OCI-LY7 (cell line): ENCODE data around the gene PPP1R37. TPM values are rescaled to one million over a fixed set of nuclear protein-coding genes. Genes with fewer than 3 reads are reported as not detected.
"Not testable (repeated sequence)": the region's sequence is repeated elsewhere in the genome, so short reads cannot be mapped to it uniquely, and the experiment has no call there.

Source experiments
- BruUV-seq: library from RNA; stranded (reverse); fragments of 400-500 nt; replicated peaks from 2 replicates; lab custom pipeline; 2021; lab: Mats Ljungman, UMichigan
- CTCF ChIA-PET: fragments of 300-600 bp; sonication (Branson Sonifier 250); formaldehyde crosslinking; loops from one replicate; lab custom pipeline; 2022; ENCODE audit warnings: antibody characterized with exemption; ENCODE audit not compliant: unreplicated experiment; lab: Charles Lee
- POLR2A ChIA-PET: fragments of 300-600 bp; sonication (Branson Sonifier 250); formaldehyde crosslinking; loops from one replicate; lab custom pipeline; 2022; ENCODE audit warnings: antibody characterized with exemption; lab: Charles Lee
- DNase-seq: peaks from one replicate; pipeline ENCODE4 v3.0.0-alpha.2; 2015; ENCODE audit warnings: low spot score
- H2AFZ ChIP-seq: fragments of 200-600 bp; sonication (generic), shearing (Covaris generic); 2 replicates; pipeline ENCODE4 v1.6.1; 2014; ENCODE audit warnings: mild to moderate bottlenecking, antibody characterized with exemption, low read length, moderate library complexity
- H3K27ac ChIP-seq: fragments of 200-600 bp; sonication (generic); 2 replicates; pipeline ENCODE4 v1.5.1; 2014; ENCODE audit warnings: mixed run types, low read depth, mild to moderate bottlenecking, moderate library complexity, low read length, inconsistent platforms; ENCODE audit not compliant: poor library complexity, severe bottlenecking
- H3K36me3 ChIP-seq: fragments of 200-600 bp; sonication (generic); 2 replicates; pipeline ENCODE4 v1.6.1; 2014; ENCODE audit warnings: mild to moderate bottlenecking, antibody characterized with exemption, low read length, moderate library complexity, mixed read lengths; ENCODE audit not compliant: insufficient read depth
- H3K4me1 ChIP-seq: fragments of 200-600 bp; sonication (generic); 2 replicates; pipeline ENCODE4 v1.5.1; 2014; ENCODE audit warnings: mild to moderate bottlenecking, low read length; ENCODE audit not compliant: insufficient read depth, poor library complexity, severe bottlenecking
- H3K4me2 ChIP-seq: fragments of 200-600 bp; sonication (generic); 2 replicates; pipeline ENCODE4 v1.6.1; 2014; ENCODE audit warnings: mild to moderate bottlenecking, low read length
- H3K4me3 ChIP-seq: fragments of 200-600 bp; sonication (generic); 2 replicates; pipeline ENCODE4 v1.5.1; 2014; ENCODE audit warnings: mild to moderate bottlenecking, low read depth, low read length; ENCODE audit not compliant: poor library complexity, severe bottlenecking
- H3K79me2 ChIP-seq: fragments of 200-600 bp; sonication (generic); 2 replicates; pipeline ENCODE4 v1.6.1; 2016; ENCODE audit warnings: low read depth, mild to moderate bottlenecking, low read length, moderate library complexity, mixed read lengths; ENCODE audit not compliant: insufficient read depth
- H3K9me2 ChIP-seq: fragments of 200-600 bp; sonication (generic); 2 replicates; pipeline ENCODE4 v1.6.1; 2016; ENCODE audit warnings: mild to moderate bottlenecking, low read length, mixed read lengths; ENCODE audit not compliant: insufficient read depth
- H3K9me3 ChIP-seq: fragments of 200-600 bp; sonication (generic); 2 replicates; pipeline ENCODE4 v1.6.1; 2014; ENCODE audit warnings: mild to moderate bottlenecking, mixed run types, low read length, mixed read lengths
- H4K20me1 ChIP-seq: fragments of 200-600 bp; sonication (generic); 2 replicates; pipeline ENCODE4 v1.6.1; 2014; ENCODE audit warnings: mild to moderate bottlenecking, antibody characterized with exemption, low read length, moderate library complexity, mixed read lengths; ENCODE audit not compliant: insufficient read depth
- CTCF ChIP-seq: fragments of 200-600 bp; sonication (generic); conservative IDR thresholded peaks from 2 replicates; pipeline ENCODE4 v1.5.1; 2014; ENCODE audit warnings: mild to moderate bottlenecking, antibody characterized with exemption, low read length, moderate library complexity, mixed read lengths
- EZH2phosphoT487 ChIP-seq: fragments of 200-600 bp; sonication (generic); IDR thresholded peaks from 2 replicates; pipeline ENCODE4 v1.6.1; 2018; ENCODE audit warnings: low read depth, borderline replicate concordance, mild to moderate bottlenecking, mixed run types, antibody characterized with exemption, low read length, moderate library complexity, mixed read lengths
- intact Hi-C: fragments of 100-400 bp; cut with micrococcal nuclease; formaldehyde crosslinking; loops from one replicate; pipeline ENCODE4 v1.10.0; 2022; ENCODE audit not compliant: unreplicated experiment
- total RNA-seq, 2 experiments: library from RNA; depleted of rRNA in 1 of 2; stranded (reverse); fragments of >200 nt in 1 of 2; shearing (Covaris generic) in 1 of 2; gene quantifications; 2 replicates each; pipeline ENCODE4 v1.2.3, GENCODE V29; 2014 to 2022

PPP1R37 gene
- total RNA-seq, 2 experiments from 2014 or later, result 24.7 to 48.6 TPM

DNA sequence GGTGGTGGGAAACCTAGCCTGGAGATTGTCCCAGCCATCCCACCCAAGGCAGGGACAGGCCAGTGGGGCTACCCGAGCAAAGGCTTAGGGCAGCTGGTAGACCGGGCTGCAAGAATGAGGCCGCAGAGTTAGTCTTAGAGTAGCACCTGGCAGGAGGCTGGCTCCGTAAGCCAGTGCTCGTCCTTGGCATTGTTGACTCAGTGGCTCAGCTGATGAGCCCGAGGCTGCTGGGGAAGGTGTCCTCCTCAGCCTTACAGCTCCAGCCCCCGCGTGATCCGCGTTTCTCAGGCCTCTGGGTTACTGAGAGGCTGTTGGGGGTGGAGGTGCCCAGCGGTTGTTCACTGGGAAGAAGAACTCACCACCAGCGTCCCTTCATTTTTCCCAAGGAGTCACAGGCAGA, 24.7 kb downstream of the PPP1R37 start:
- no TSS peak for BruUV-seq
- intact Hi-C loops, result loop anchor here (1.0 kb wide), 1 partner anchor 25 kb away; no protein-coding TSS in a partner anchor
- no peak overlapping the region for H3K4me3 ChIP-seq
- peak overlapping the region; percentile 66 for H3K27ac ChIP-seq
- peak overlapping the region; percentile 67; the same call in 1 of the 2 replicates for H3K4me2 ChIP-seq
- H2AFZ ChIP-seq, result no peak overlapping the region
- H3K4me1 ChIP-seq, result peaks cover 55% of the 10 kb centered on the region
- TF ChIP-seq EZH2phosphoT487 (no peak), CTCF (no peak)
- ChIA-PET POLR2A (no interaction called here), CTCF (interaction anchor here (0.6 kb wide), 1 partner anchor 1759 kb away, joined by 3 read pairs; no protein-coding TSS in a partner anchor)
- H3K79me2 ChIP-seq, result peaks cover 35% of the 10 kb centered on the region; the same call in 1 of the 2 replicates
- DNase-seq, result no peak
- peaks cover 5% of the 10 kb centered on the region for H3K36me3 ChIP-seq
- H3K9me3 ChIP-seq, result no peaks in the 10 kb centered on the region
- H3K9me2 ChIP-seq, result no peaks in the 10 kb centered on the region
- H4K20me1 ChIP-seq, result 0 out of 2 replicates have a peak, but pooled peaks cover 7% of the 10 kb centered on the region

- intact Hi-C loops, result loop anchor here (1.0 kb wide), 1 partner anchor 26 kb away; no protein-coding TSS in a partner anchor
- Histone ChIP-seq H3K4me2 (peak overlapping the region; percentile 67), H3K4me1 (peaks cover 55% of the 10 kb centered on the region), H2AFZ (no peak overlapping the region), H3K36me3 (peaks cover 5% of the 10 kb centered on the region), H3K9me2 (no peaks in the 10 kb centered on the region), H3K79me2 (peaks cover 35% of the 10 kb centered on the region; the same call in 1 of the 2 replicates), H3K4me3 (peak overlapping the region; percentile 25), H4K20me1 (0 out of 2 replicates have a peak, but pooled peaks cover 7% of the 10 kb centered on the region), H3K9me3 (no peaks in the 10 kb centered on the region), H3K27ac (peak overlapping the region; percentile 66)
- TF ChIP-seq EZH2phosphoT487, result no peak
- BruUV-seq, result no TSS peak
- ChIA-PET POLR2A (interaction anchor here (0.6 kb wide), 1 partner anchor 59 kb away, joined by 3 read pairs; no protein-coding TSS in a partner anchor), CTCF (no interaction called here)
- no peak for DNase-seq
Measured at GRCh38 chr19:45118106-45118505, 25.1 kb downstream of the PPP1R37 start.

DNA sequence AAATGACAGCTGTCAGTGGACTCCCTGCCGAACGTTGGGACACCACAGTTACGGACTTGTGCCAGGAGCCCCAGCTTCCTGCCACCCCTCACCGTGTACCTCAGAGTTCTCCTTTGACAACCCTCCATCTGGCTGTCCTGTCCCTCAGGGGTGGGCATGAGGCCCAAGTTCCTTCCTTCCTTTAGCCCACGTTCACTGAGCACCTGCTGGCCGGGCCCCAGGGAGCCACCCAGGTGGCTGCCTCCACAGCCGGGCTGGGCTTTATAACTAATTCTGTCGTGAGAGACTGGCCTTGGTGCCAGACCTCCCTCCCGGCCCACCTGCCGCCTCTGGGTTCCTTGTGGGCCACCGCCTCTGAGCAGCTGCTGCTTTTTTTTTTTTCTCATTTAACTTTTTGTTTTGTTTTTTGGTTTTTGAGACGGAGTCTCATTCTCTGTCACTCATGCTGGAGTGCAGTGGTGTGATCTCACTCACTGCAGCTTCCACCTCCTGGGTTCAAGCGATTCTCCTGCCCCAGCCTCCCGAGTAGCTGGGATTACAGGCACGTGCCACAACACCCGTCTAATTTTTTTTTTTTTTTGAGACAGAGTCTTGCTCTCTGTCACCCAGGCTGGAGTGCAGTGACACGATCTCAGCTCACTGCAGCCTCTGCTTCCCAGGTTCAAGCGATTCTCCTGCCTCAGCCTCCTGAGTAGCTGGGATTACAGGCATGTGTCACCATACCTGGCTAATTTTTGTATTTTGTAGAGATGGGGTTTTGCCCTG, 25.8 kb downstream of the PPP1R37 start:
- Histone ChIP-seq H3K4me2 (peak overlapping the region; percentile 67), H3K79me2 (peaks cover 35% of the 10 kb centered on the region; the same call in 1 of the 2 replicates), H3K27ac (peak overlapping the region; percentile 66), H3K4me1 (peaks cover 51% of the 10 kb centered on the region), H3K4me3 (peak overlapping the region; percentile 25)
- BruUV-seq, H2AFZ ChIP-seq, H4K20me1 ChIP-seq, H3K36me3 ChIP-seq, H3K9me2 ChIP-seq, CTCF ChIA-PET, H3K9me3 ChIP-seq: not testable (repeated sequence)
- POLR2A ChIA-PET, result interaction anchor here (0.6 kb wide), 1 partner anchor 59 kb away, joined by 3 read pairs; no protein-coding TSS in a partner anchor
- peak; percentile 87 for DNase-seq
- intact Hi-C loops, result loop anchor here (1.0 kb wide), 1 partner anchor 26 kb away; no protein-coding TSS in a partner anchor
